ENCODE results near the gene TNFRSF13B.
"Not testable (repeated sequence)": the region's sequence is repeated elsewhere in the genome, so short reads cannot be mapped to it uniquely, and the experiment has no call there.

DNA sequence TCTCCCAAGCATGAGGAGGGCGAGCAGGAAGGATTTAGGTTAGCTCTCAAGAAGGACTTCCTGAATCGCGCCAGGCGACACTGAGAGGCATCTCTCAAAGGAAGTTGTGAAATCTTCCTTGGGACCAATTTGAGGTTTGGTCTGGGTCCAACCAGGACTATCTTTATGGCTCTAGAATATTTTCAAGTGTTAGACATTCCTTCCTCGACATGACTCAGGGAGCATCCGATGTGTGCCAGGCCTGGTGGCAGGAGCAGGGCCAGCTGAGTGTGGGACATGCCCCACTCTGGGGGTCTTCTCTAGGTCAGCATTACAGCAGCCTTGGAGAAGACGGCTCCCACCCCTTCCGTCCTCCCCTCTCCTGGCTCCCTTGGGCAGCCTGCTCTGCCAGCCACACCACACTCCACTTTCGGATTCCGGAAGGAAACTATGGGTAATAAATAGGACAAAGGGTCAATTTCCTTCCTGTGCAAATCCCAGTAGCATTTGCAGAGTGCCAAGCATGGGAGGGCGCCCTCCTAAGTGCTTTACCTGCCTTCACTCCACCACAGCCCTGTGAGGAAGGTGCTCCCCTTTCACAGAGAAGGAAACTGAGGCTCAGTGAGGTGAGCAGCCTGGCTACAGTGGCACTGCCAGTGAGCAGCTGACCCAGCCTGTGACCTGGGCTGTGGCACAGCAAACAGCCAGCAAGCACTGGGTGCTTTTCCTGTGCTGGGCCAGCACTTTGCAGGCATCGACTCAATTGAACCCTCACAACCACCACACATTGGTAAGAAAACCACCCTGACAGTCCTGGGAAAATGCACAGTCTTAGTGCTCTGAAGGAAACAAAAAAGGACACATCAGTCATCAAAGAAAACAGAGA is 39.4 kb upstream of the TNFRSF13B start:
- TF ChIP-seq POLR2A (IDR thresholded peaks at IDR 0.05) = not testable (repeated sequence)
- TF ChIP-seq, protein P1, sequence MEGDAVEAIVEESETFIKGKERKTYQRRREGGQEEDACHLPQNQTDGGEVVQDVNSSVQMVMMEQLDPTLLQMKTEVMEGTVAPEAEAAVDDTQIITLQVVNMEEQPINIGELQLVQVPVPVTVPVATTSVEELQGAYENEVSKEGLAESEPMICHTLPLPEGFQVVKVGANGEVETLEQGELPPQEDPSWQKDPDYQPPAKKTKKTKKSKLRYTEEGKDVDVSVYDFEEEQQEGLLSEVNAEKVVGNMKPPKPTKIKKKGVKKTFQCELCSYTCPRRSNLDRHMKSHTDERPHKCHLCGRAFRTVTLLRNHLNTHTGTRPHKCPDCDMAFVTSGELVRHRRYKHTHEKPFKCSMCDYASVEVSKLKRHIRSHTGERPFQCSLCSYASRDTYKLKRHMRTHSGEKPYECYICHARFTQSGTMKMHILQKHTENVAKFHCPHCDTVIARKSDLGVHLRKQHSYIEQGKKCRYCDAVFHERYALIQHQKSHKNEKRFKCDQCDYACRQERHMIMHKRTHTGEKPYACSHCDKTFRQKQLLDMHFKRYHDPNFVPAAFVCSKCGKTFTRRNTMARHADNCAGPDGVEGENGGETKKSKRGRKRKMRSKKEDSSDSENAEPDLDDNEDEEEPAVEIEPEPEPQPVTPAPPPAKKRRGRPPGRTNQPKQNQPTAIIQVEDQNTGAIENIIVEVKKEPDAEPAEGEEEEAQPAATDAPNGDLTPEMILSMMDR (IDR thresholded peaks at IDR 0.05) = not testable (repeated sequence)
